RWPE1 (cell line): ENCODE measurements around the gene SETD1B.

ENCODE experiments used
- CTCF ChIA-PET: fragments of 350-600 bp; sonication (Branson Sonifier 250); formaldehyde crosslinking; extraction: SDS; loops from one replicate; lab custom pipeline; 2021; lab: Yijun Ruan, JAX
- POLR2A ChIA-PET: fragments of 400-600 bp; formaldehyde crosslinking; extraction: SDS; loops from one replicate; lab custom pipeline; 2020; ENCODE audit warnings: antibody characterized with exemption; ENCODE audit not compliant: low non-redundant PET; lab: Yijun Ruan, JAX
- DNase-seq: peaks from one replicate; pipeline ENCODE4 v3.0.0; 2012; ENCODE audit warnings: low spot score
- H3K27ac ChIP-seq: fragments of 450-650 bp; 2 replicates; pipeline ENCODE4 v1.5.1; 2017
- CTCF ChIP-seq: fragments of 450-650 bp; conservative IDR thresholded peaks from 2 replicates; pipeline ENCODE4 v1.5.1; 2017; ENCODE audit warnings: low read depth, mild to moderate bottlenecking

SETD1B gene

GRCh38 chr12:121778567-121779421 is 25.0 kb upstream of the SETD1B start:
- peak overlapping the region; percentile 75 for H3K27ac ChIP-seq
- POLR2A ChIA-PET: no interaction called here
- DNase-seq: no peak

GRCh38 chr12:121779422-121779895 is 24.4 kb upstream of the SETD1B start:
- DNase-seq: no peak
- ChIA-PET POLR2A (no interaction called here), CTCF (interaction anchor here (0.6 to 11.3 kb wide), 3 partner anchors 15 to 110 kb away, joined by 3 to 155 read pairs (median 3); partner anchors contain the start of gene RHOF)
- TF ChIP-seq CTCF: no peak
- H3K27ac ChIP-seq: peak overlapping the region; percentile 75

More at GRCh38 chr12:121778567-121779421, 25.0 kb upstream of the SETD1B start:
- TF ChIP-seq CTCF: no peak
- CTCF ChIA-PET: interaction anchor here (0.6 to 11.3 kb wide), 5 partner anchors 15 to 111 kb away, joined by 3 to 155 read pairs (median 3); partner anchors contain the start of gene RHOF

- TF ChIP-seq CTCF: no peak
- H3K27ac ChIP-seq: peak overlapping the region; percentile 75
- no peak for DNase-seq
- CTCF ChIA-PET: interaction anchor here (11.3 kb wide), 1 partner anchor 14 kb away, joined by 155 read pairs; the partner anchor contains the start of gene RHOF
- POLR2A ChIA-PET: no interaction called here
These were observed 23.4 kb upstream of the SETD1B start for GRCh38 chr12:121780429-121780828.

- DNase-seq: no peak
- ChIA-PET CTCF (interaction anchor here (0.6 to 11.3 kb wide), 3 partner anchors 13 to 562 kb away, joined by 3 to 155 read pairs (median 3); partner anchors contain the start of gene RHOF), POLR2A (interaction anchor here (0.7 kb wide), 1 partner anchor 161 kb away, joined by 3 read pairs; no protein-coding TSS in a partner anchor)
- H3K27ac ChIP-seq: peak overlapping the region; percentile 75
- TF ChIP-seq CTCF: no peak
These were observed 22.3 kb upstream of the SETD1B start for GRCh38 chr12:121781484-121781997.

GRCh38 chr12:121781998-121782979 is 21.5 kb upstream of the SETD1B start:
- TF ChIP-seq CTCF: no peak
- no peak for DNase-seq
- ChIA-PET POLR2A (interaction anchor here (0.7 kb wide), 1 partner anchor 162 kb away, joined by 3 read pairs; no protein-coding TSS in a partner anchor), CTCF (interaction anchor here (1.0 to 11.3 kb wide), 2 partner anchors 12 to 288 kb away, joined by 3 to 155 read pairs; partner anchors contain the start of gene RHOF)
- peak overlapping the region; percentile 75 for H3K27ac ChIP-seq
